ENCODE measurements around the gene CCDC12. TPM values are rescaled to one million over a fixed set of nuclear protein-coding genes. Genes with fewer than 3 reads are reported as not detected.

Gene CCDC12
- total RNA-seq, 1 experiment from 2014 or later, result 52.7 TPM

- POLR2A ChIA-PET, result no interaction called here
- peaks cover 68% of the 10 kb centered on the region for H3K4me1 Mint-ChIP-seq (ENCODE audit: low read depth, unreplicated experiment)
Measured at GRCh38 chr3:46962990-46963389, 13.6 kb downstream of the CCDC12 start.

GRCh38 chr3:46962427-46962826 is 14.1 kb downstream of the CCDC12 start:
- no peak for DNase-seq
- peaks cover 73% of the 10 kb centered on the region for H3K36me3 Mint-ChIP-seq (ENCODE audit: insufficient read depth, unreplicated experiment)
- H3K9me3 Mint-ChIP-seq (ENCODE audit: unreplicated experiment), result no peaks in the 10 kb centered on the region
- no peaks in the 10 kb centered on the region for H3K27me3 ChIP-seq (replicated peaks; ENCODE audit: control insufficient read depth, insufficient read depth, low read length)
- intact Hi-C loops (cut with micrococcal nuclease; ENCODE audit: unreplicated experiment), result no loop called here
- no peak overlapping the region for H3K4me3 Mint-ChIP-seq (ENCODE audit: unreplicated experiment)
- no peaks in the 10 kb centered on the region for H3K27me3 Mint-ChIP-seq (ENCODE audit: insufficient read depth, unreplicated experiment)
- no peak for TF ChIP-seq CTCF (IDR thresholded peaks at IDR 0.05; ENCODE audit: insufficient read depth in 1 of 2, low read depth in 1 of 2, low read length in 1 of 2, severe bottlenecking in 1 of 2, unreplicated experiment in 1 of 2)
- H3K4me3 ChIP-seq (ENCODE audit: low read depth, low read length), result no peak overlapping the region
- no TSS peak for BruUV-seq (replicated peaks)
- peaks cover 79% of the 10 kb centered on the region for H3K4me1 ChIP-seq
- H3K36me3 ChIP-seq (ENCODE audit: control insufficient read depth, insufficient read depth, low read length), result no peaks in the 10 kb centered on the region
- H3K27ac Mint-ChIP-seq (ENCODE audit: unreplicated experiment), result no peak overlapping the region
- ChIA-PET POLR2A (no interaction called here), CTCF (no interaction called here)
- peaks cover 67% of the 10 kb centered on the region for H3K4me1 Mint-ChIP-seq (ENCODE audit: low read depth, unreplicated experiment)
- H3K9me3 ChIP-seq, result no peaks in the 10 kb centered on the region

More at GRCh38 chr3:46962990-46963389, 13.6 kb downstream of the CCDC12 start:
- Mint-ChIP-seq H3K36me3 (ENCODE audit: insufficient read depth, unreplicated experiment) (peaks cover 69% of the 10 kb centered on the region), H3K27ac (ENCODE audit: unreplicated experiment) (peak overlapping the region; percentile 30), H3K27me3 (ENCODE audit: insufficient read depth, unreplicated experiment) (no peaks in the 10 kb centered on the region), H3K9me3 (ENCODE audit: unreplicated experiment) (no peaks in the 10 kb centered on the region), H3K4me3 (ENCODE audit: unreplicated experiment) (no peak overlapping the region)
- DNase-seq, result no peak
- CTCF ChIA-PET, result no interaction called here
- no TSS peak for BruUV-seq (replicated peaks)
- no peaks in the 10 kb centered on the region for H3K27me3 ChIP-seq (replicated peaks; ENCODE audit: control insufficient read depth, insufficient read depth, low read length)
- no peak overlapping the region for H3K4me3 ChIP-seq (ENCODE audit: low read depth, low read length)
- no peaks in the 10 kb centered on the region for H3K36me3 ChIP-seq (ENCODE audit: control insufficient read depth, insufficient read depth, low read length)
- intact Hi-C loops (cut with micrococcal nuclease; ENCODE audit: unreplicated experiment), result no loop called here
- H3K9me3 ChIP-seq, result no peaks in the 10 kb centered on the region
- H3K4me1 ChIP-seq, result peaks cover 77% of the 10 kb centered on the region
- no peak for TF ChIP-seq CTCF (IDR thresholded peaks at IDR 0.05; ENCODE audit: insufficient read depth in 1 of 2, low read depth in 1 of 2, low read length in 1 of 2, severe bottlenecking in 1 of 2, unreplicated experiment in 1 of 2)

DNA sequence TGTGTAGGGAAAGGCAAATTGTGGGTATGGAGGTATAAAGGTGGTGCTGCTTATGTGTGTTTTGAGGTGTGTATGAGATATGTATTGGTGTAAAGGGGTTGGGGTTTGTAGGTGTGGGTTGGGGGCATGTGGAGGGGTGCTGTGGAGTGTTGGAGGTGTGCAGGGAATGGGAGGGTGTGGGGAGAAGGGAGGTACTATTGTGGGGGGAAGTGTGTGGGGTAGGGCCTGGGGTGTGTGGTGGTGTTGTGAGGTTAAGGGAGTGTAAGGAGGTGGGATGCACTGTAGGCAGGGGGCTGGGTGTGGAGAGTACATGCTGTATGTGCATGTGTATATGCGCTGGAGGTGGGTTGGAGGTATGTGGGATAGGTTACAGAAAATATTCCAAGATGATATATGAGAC is 15.7 kb downstream of the CCDC12 start:
- Mint-ChIP-seq H3K27me3 (ENCODE audit: insufficient read depth, unreplicated experiment) (no peaks in the 10 kb centered on the region), H3K4me1 (ENCODE audit: low read depth, unreplicated experiment) (peaks cover 51% of the 10 kb centered on the region), H3K27ac (ENCODE audit: unreplicated experiment) (peak overlapping the region; percentile 73), H3K9me3 (ENCODE audit: unreplicated experiment) (no peaks in the 10 kb centered on the region), H3K4me3 (ENCODE audit: unreplicated experiment) (no peak overlapping the region), H3K36me3 (ENCODE audit: insufficient read depth, unreplicated experiment) (peaks cover 71% of the 10 kb centered on the region)
- BruUV-seq (replicated peaks), result no TSS peak
- no peaks in the 10 kb centered on the region for H3K27me3 ChIP-seq (replicated peaks; ENCODE audit: control insufficient read depth, insufficient read depth, low read length)
- no peak for DNase-seq
- no peak overlapping the region for H3K4me3 ChIP-seq (ENCODE audit: low read depth, low read length)
- no peaks in the 10 kb centered on the region for H3K36me3 ChIP-seq (ENCODE audit: control insufficient read depth, insufficient read depth, low read length)
- TF ChIP-seq CTCF (IDR thresholded peaks at IDR 0.05; ENCODE audit: insufficient read depth in 1 of 2, low read depth in 1 of 2, low read length in 1 of 2, severe bottlenecking in 1 of 2, unreplicated experiment in 1 of 2), result no peak
- intact Hi-C loops (cut with micrococcal nuclease; ENCODE audit: unreplicated experiment), result no loop called here
- POLR2A ChIA-PET, result no interaction called here
- CTCF ChIA-PET, result interaction anchor here (0.6 kb wide), 1 partner anchor 21 kb away, joined by 4 read pairs; no protein-coding TSS in a partner anchor
- peaks cover 78% of the 10 kb centered on the region for H3K4me1 ChIP-seq
- no peaks in the 10 kb centered on the region for H3K9me3 ChIP-seq
